Effector memory CD4-positive, alpha-beta T cell (primary cell): ENCODE results near the gene MLIP.
"Not testable (repeated sequence)": the region's sequence is repeated elsewhere in the genome, so short reads cannot be mapped to it uniquely, and the experiment has no call there.

Source experiments
- DNase-seq, 3 donors: peaks; one replicate each; pipeline ENCODE4 v3.0.0-alpha.2; 2020
- H3K27ac ChIP-seq: 2 replicates; pipeline ENCODE4 v1.7.0; 2013; ENCODE audit warnings: mild to moderate bottlenecking, low read length, moderate library complexity; ENCODE audit not compliant: insufficient read depth, poor library complexity, severe bottlenecking
- H3K27me3 ChIP-seq: replicated peaks from 2 replicates; pipeline ENCODE4 v1.7.0; 2013; ENCODE audit warnings: mild to moderate bottlenecking, low read length; ENCODE audit not compliant: insufficient read depth, control insufficient read depth, poor library complexity, severe bottlenecking
- H3K36me3 ChIP-seq: 2 replicates; pipeline ENCODE4 v1.7.0; 2013; ENCODE audit warnings: mild to moderate bottlenecking, low read length, moderate library complexity; ENCODE audit not compliant: control insufficient read depth, insufficient read depth
- H3K4me1 ChIP-seq: 2 replicates; pipeline ENCODE4 v1.7.0; 2013; ENCODE audit warnings: low read length, mild to moderate bottlenecking; ENCODE audit not compliant: control insufficient read depth, insufficient read depth, poor library complexity, severe bottlenecking
- H3K4me3 ChIP-seq: 2 replicates; pipeline ENCODE4 v1.7.0; 2013; ENCODE audit warnings: low read length, low read depth, mild to moderate bottlenecking; ENCODE audit not compliant: insufficient read depth, poor library complexity, severe bottlenecking
- H3K9me3 ChIP-seq: 2 replicates; pipeline ENCODE4 v1.7.0; 2013; ENCODE audit warnings: mild to moderate bottlenecking, low read length, moderate library complexity; ENCODE audit not compliant: control insufficient read depth

MLIP gene

GRCh38 chr6:54076159-54076789 is 35.0 kb upstream of the MLIP start:
- Histone ChIP-seq H3K4me3 (no peak overlapping the region), H3K27ac (no peak overlapping the region)
- no peak for DNase-seq

DNA sequence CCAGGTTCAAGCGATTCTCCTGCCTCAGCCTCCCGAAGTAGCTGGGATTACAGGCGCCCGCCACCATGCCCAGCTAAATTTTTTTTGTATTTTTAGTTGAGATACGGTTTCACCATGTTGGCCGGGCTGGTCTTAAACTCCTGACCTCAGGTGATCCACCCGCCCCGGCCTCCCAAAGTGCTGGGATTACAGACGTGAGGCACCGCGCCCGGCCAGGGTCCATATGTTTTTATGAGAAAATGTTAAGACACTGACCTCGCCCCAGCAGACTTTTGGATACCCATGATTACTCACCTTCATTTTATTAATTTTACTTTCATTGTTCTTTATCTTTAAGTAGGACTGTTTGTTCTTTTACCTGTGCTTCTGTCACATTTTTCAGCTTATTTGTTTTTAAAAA is 29.7 kb upstream of the MLIP start:
- H3K9me3 ChIP-seq, H3K27ac ChIP-seq, H3K36me3 ChIP-seq, DNase-seq, H3K27me3 ChIP-seq, H3K4me3 ChIP-seq, H3K4me1 ChIP-seq: not testable (repeated sequence)

More at GRCh38 chr6:54076159-54076789, 35.0 kb upstream of the MLIP start:
- no peaks in the 10 kb centered on the region for H3K27me3 ChIP-seq
- no peaks in the 10 kb centered on the region for H3K9me3 ChIP-seq
- no peaks in the 10 kb centered on the region for H3K36me3 ChIP-seq
- no peaks in the 10 kb centered on the region for H3K4me1 ChIP-seq

DNA sequence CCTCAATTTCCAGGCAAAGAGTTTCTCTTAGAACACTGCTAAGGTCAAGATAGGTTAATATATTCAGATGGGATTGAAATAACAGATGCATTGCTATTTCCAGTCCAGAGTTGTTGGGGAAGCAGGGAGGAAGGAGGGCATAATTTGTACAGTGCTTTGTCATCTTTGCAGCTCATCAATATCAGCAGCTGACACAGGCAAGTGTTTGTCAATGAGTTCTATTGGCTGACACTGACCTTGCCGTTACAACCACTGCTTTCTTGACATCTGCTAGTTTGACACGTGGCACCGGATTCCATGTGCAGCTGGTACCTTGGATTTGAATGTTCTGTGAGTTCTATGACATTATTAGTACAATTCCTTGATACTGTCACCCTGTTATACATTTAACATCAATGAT is 28.0 kb upstream of the MLIP start:
- H3K27me3 ChIP-seq: no peaks in the 10 kb centered on the region
- H3K4me3 ChIP-seq: no peak overlapping the region
- no peak for DNase-seq
- H3K36me3 ChIP-seq: no peaks in the 10 kb centered on the region
- H3K9me3 ChIP-seq: no peaks in the 10 kb centered on the region
- no peaks in the 10 kb centered on the region for H3K4me1 ChIP-seq
- no peak overlapping the region for H3K27ac ChIP-seq

DNA sequence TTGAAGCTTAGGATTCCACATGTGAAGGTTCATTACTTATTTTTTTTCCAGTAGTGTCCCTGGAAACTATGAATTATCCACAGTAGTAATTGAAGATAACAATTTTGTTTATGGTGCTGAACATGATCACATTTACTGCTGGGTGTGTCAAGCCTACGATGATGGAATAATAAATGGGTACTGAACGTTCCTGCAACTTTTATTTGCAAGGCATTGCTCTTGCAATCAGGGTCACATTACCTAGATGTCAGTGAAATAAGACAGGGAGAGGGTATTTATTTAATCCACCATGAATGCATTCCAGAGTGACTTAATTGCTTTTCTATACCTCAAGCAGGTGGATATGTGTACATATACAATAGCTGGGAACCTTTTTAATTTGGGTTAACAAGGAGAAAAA is 27.0 kb upstream of the MLIP start:
- Histone ChIP-seq H3K9me3 (no peaks in the 10 kb centered on the region), H3K27me3 (no peaks in the 10 kb centered on the region), H3K27ac (no peak overlapping the region), H3K4me3 (no peak overlapping the region), H3K4me1 (no peaks in the 10 kb centered on the region), H3K36me3 (no peaks in the 10 kb centered on the region)
- DNase-seq: no peak

GRCh38 chr6:54085047-54085446 is 26.2 kb upstream of the MLIP start:
- Histone ChIP-seq H3K36me3 (no peaks in the 10 kb centered on the region), H3K27ac (no peak overlapping the region), H3K27me3 (no peaks in the 10 kb centered on the region), H3K9me3 (no peaks in the 10 kb centered on the region), H3K4me1 (no peaks in the 10 kb centered on the region), H3K4me3 (no peak overlapping the region)
- DNase-seq: no peak

DNA sequence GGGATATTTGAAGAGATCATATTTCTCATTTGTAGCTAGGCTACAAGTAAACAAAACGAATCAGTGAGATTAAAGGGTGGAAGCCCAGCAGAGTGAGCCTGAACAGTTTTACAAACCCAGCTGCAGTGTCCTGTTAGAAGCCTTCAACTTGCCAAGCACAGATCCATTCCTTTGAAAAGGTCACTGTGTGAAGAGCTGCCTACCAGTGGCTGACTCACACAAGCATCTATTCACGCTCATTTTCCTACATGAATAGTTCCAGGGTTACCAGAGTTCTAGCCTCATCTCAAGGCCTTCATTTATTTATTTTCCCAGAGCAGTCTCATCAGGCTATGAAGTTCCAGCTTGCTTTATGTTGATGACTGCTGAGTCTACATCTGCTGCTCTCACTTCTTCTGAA is 25.7 kb upstream of the MLIP start:
- DNase-seq: no peak
- no peaks in the 10 kb centered on the region for H3K36me3 ChIP-seq
- H3K27ac ChIP-seq: no peak overlapping the region
- H3K27me3 ChIP-seq: no peaks in the 10 kb centered on the region
- no peaks in the 10 kb centered on the region for H3K9me3 ChIP-seq
- no peak overlapping the region for H3K4me3 ChIP-seq
- H3K4me1 ChIP-seq: no peaks in the 10 kb centered on the region

DNA sequence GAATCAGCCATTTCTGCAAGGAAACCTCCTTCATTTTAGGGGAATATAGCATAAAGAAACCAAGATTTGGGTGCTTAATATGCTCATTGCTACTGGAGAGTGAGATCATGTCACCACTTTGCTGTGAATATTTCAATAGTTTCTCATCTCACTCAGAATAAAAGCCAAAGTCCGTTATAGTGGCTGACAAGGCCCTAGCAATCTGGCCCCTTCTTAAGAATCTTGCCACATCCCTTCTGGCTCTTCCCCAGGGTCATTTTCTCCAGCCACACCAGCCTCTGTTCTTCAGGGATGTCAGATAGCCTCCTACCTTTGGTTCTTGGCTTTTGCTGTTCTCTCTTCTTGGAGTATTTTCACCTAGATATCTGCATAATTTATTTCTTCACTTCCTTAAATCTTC is 24.8 kb upstream of the MLIP start:
- no peaks in the 10 kb centered on the region for H3K4me1 ChIP-seq
- no peaks in the 10 kb centered on the region for H3K9me3 ChIP-seq
- no peak for DNase-seq

GRCh38 chr6:54087721-54088120 is 23.5 kb upstream of the MLIP start:
- Histone ChIP-seq H3K4me3 (no peak overlapping the region), H3K27me3 (no peaks in the 10 kb centered on the region), H3K9me3 (no peaks in the 10 kb centered on the region), H3K4me1 (no peaks in the 10 kb centered on the region), H3K36me3 (no peaks in the 10 kb centered on the region), H3K27ac (no peak overlapping the region)
- DNase-seq: no peak

More for the DNA sequence above, 24.8 kb upstream of the MLIP start:
- no peak overlapping the region for H3K4me3 ChIP-seq
- H3K27me3 ChIP-seq: no peaks in the 10 kb centered on the region
- H3K27ac ChIP-seq: no peak overlapping the region
- no peaks in the 10 kb centered on the region for H3K36me3 ChIP-seq

DNA sequence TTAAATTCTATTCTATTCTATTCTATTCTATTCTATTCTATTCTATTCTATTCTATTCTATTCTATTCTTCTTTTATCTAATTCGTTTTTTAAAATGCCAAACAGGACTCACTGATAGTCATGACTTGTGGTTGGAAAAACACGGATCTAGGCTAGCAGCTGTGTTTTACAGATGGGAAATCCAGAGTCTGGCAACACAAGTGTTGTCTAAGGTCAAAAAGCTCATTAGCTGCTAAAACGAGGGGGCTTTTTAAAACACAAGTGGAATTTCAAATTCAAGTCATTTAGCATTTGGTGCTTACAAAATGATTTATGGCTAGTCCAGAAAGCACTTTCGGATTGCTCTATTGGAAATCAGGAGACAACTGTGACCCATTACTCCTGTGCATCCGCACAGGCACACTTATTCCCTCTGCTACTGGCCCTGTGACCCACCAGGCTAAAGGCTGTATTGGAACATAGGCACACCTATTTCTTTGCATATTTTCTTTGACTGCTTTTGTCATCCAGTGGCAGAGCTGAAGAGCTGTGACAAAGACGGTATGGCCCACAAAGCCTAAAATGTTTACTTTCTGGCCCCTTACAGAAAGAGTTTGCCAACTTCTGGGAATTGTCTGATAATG is 17.8 kb upstream of the MLIP start:
- no peaks in the 10 kb centered on the region for H3K36me3 ChIP-seq
- no peak overlapping the region for H3K4me3 ChIP-seq
- no peaks in the 10 kb centered on the region for H3K4me1 ChIP-seq
- H3K9me3 ChIP-seq: no peaks in the 10 kb centered on the region
- no peak for DNase-seq
- no peak overlapping the region for H3K27ac ChIP-seq
- H3K27me3 ChIP-seq: no peaks in the 10 kb centered on the region

DNA sequence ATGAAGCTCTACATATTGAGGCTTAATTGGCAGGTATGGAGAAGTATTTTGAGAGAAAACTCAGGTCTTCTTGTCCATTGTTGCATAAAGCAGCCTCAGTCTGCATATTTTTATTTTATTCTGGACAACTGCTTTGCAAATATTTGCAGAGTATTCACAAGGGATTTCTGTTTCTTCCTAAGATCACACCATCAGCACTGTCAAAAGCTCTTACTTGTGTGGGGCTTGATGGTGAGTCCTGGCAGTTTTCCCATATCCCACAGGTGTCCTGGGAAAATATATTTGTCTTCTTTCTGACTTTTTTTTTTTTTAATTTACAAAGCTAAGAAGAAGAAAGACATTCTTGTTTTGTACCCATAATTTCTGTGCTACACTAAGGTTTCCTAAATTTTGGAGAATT is 16.9 kb upstream of the MLIP start:
- no peaks in the 10 kb centered on the region for H3K4me1 ChIP-seq
- H3K9me3 ChIP-seq: no peaks in the 10 kb centered on the region
- H3K4me3 ChIP-seq: no peak overlapping the region
- no peaks in the 10 kb centered on the region for H3K36me3 ChIP-seq
- no peak for DNase-seq
- no peak overlapping the region for H3K27ac ChIP-seq
- H3K27me3 ChIP-seq: no peaks in the 10 kb centered on the region
